DMS153 treated with DMSO at 0.1 percent for 48 hours (cell line): ENCODE data around the gene ZMPSTE24.

ENCODE experiments used
- DNase-seq: peaks from one replicate; lab custom pipeline; 2025; ENCODE audit not compliant: unreplicated experiment; lab: John Stamatoyannopoulos, UW

Gene ZMPSTE24

GRCh38 chr1:40258445-40258769 is 371 bp downstream of the ZMPSTE24 start:
- DNase-seq = no peak

GRCh38 chr1:40264354-40264781 is 6.3 kb downstream of the ZMPSTE24 start:
- no peak for DNase-seq

GRCh38 chr1:40265298-40265697 is 7.3 kb downstream of the ZMPSTE24 start:
- DNase-seq = no peak

GRCh38 chr1:40265919-40266318 is 7.9 kb downstream of the ZMPSTE24 start:
- no peak for DNase-seq

GRCh38 chr1:40266786-40267535 is 8.9 kb downstream of the ZMPSTE24 start:
- DNase-seq = no peak

GRCh38 chr1:40267767-40268187 is 9.7 kb downstream of the ZMPSTE24 start:
- DNase-seq = no peak

GRCh38 chr1:40268211-40268610 is 10.2 kb downstream of the ZMPSTE24 start:
- DNase-seq = no peak

GRCh38 chr1:40270152-40270834 is 12.3 kb downstream of the ZMPSTE24 start:
- DNase-seq = no peak

GRCh38 chr1:40272653-40273213 is 14.7 kb downstream of the ZMPSTE24 start:
- no peak for DNase-seq

- no peak for DNase-seq
Observed at GRCh38 chr1:40273547-40274166, 15.6 kb downstream of the ZMPSTE24 start.

GRCh38 chr1:40274331-40274730 is 16.3 kb downstream of the ZMPSTE24 start:
- no peak for DNase-seq

- DNase-seq = no peak
Observed at GRCh38 chr1:40276122-40276521, 18.1 kb downstream of the ZMPSTE24 start.

GRCh38 chr1:40281853-40282252 is 23.8 kb downstream of the ZMPSTE24 start:
- DNase-seq = peak; percentile 65

- no peak for DNase-seq
Observed at GRCh38 chr1:40291293-40291692, 33.3 kb downstream of the ZMPSTE24 start.

GRCh38 chr1:40299366-40300248 is 41.6 kb downstream of the ZMPSTE24 start:
- no peak for DNase-seq

- no peak for DNase-seq
Observed at GRCh38 chr1:40300249-40300567, 42.2 kb downstream of the ZMPSTE24 start.

GRCh38 chr1:40300651-40301050 is 42.6 kb downstream of the ZMPSTE24 start:
- no peak for DNase-seq

- no peak for DNase-seq
Observed at GRCh38 chr1:40301066-40301465, 43.0 kb downstream of the ZMPSTE24 start.

GRCh38 chr1:40301541-40302299 is 43.7 kb downstream of the ZMPSTE24 start:
- DNase-seq = no peak

GRCh38 chr1:40302475-40302874 is 44.4 kb downstream of the ZMPSTE24 start:
- no peak for DNase-seq
